GM21576 (cell line): Measurements from ENCODE around the gene PARP15.

Experiments used
- ATAC-seq: cut with Tn5 transposase; IDR thresholded peaks from one replicate; pipeline ENCODE4 v1.9.1; 2021; ENCODE audit warnings: mild to moderate bottlenecking, moderate library complexity; ENCODE audit not compliant: unreplicated experiment

The PARP15 gene

DNA sequence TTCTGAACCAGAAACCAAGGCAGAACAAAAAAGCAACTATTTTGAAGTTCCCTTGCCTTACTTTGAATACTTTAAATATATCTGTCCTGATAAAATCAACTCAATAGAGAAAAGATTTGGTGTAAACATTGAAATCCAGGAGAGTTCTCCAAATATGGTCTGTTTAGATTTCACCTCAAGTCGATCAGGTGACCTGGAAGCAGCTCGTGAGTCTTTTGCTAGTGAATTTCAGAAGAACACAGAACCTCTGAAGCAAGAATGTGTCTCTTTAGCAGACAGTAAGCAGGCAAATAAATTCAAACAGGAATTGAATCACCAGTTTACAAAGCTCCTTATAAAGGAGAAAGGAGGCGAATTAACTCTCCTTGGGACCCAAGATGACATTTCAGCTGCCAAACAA is 8.7 kb upstream of the PARP15 start:
- ATAC-seq = no peak

DNA sequence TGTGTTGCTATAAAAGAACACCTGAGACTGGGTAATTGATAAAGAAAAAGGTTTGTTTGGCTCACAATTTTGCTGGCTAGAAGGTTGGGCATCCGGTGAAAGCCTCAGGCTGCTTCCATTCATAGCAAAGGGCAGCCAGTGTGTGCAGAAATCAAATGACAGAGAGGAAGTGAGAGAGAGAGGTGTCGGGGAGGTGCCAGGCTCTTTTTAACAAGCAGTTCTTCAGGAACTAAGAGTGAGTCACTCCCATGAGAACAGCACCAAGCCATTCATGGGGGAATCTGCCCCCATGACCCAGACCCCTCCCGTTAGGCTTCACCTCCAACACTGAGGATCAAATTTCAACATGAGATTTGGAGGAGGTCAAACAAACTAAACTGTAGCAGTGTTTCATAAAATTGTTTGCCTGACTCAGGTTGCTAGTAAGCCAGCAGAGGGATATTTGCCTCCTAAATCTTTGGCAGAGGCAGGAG is 4.5 kb upstream of the PARP15 start:
- no peak for ATAC-seq

- ATAC-seq = peak; percentile 77
Measured at GRCh38 chr3:122576174-122576940, 1.1 kb upstream of the PARP15 start.

- ATAC-seq = no peak
Measured at GRCh38 chr3:122578069-122578740, 755 bp downstream of the PARP15 start.

GRCh38 chr3:122580470-122580869 is 3.0 kb downstream of the PARP15 start:
- no peak for ATAC-seq

DNA sequence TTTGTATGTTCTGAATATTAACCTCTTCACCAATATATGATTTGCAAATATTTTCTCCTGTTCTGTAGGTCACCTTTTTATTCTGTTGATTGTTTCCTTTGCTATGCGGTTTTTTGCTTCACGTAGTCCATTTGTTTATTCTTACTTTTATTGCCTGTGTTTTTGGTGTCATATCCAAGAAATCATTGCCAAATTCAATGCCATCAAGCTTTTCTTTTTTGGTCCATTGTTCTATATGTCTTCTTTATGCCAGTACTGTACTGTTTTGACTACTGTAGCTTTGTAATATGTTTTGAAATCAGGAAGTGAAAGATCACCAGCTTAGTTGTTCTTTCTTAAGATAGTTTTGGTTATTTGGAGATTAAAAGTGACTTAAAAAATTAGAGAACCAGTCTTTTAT is 4.2 kb downstream of the PARP15 start:
- ATAC-seq = no peak

DNA sequence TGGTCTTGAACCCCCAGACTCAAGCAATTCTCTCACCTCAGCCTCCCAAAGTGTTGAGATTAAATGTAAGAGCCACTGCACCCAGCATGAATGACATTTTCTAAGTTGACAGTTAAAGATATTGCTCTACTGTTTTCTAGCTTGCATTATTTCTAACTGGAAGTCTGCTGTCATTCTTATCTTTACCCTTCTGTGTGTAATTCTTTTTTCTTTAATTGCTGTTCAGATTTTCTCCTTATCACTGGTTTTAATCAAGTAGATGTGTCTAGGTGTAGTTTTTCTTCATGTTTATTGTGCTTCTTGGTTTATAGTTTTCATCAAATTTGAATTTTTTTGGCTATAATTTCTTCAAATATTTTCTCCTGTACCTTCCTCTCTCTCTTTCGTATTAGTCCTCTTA is 4.9 kb downstream of the PARP15 start:
- ATAC-seq = no peak

DNA sequence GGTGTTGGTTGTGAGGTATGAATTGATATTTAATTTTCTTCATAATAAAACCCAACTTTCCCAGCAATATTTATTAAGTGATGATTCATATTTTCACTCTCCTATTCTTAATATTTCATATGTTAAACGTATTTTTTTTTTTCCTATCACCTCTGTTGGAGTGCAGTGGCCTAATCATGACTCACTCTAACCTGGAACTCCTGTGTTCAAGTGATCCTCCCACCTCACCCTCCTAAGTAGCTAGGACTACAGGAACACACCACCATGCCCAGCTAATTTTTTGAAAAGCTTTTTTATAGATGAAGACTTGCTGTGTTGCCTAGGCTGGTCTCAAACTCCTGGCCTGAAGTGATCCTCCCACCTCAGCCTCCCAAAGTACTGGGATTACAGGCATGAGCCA is 8.6 kb downstream of the PARP15 start:
- no peak for ATAC-seq

GRCh38 chr3:122586773-122587485 is 9.5 kb downstream of the PARP15 start:
- ATAC-seq = no peak

- ATAC-seq = no peak
Measured at GRCh38 chr3:122587572-122587971, 10.1 kb downstream of the PARP15 start.

GRCh38 chr3:122589297-122589696 is 11.8 kb downstream of the PARP15 start:
- ATAC-seq = peak; percentile 73

GRCh38 chr3:122590610-122591009 is 13.2 kb downstream of the PARP15 start:
- ATAC-seq = no peak

DNA sequence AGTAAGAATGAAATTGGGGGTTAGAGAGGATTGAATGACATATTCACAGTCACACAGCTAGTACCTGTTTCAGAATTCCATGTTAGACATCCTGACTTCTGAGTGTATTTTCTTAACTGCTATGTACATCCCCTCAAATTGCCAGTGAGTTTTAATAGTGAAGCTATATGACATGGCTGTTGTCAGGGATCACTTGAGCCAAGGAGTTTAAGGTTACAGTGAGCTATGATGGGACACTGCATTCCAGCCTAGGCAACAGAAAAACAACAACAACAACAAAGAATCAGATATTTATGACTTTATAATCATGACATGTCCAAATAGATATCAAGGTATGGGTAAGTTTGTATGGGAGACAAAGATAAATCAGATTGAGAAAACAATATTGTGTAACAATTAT is 16.6 kb downstream of the PARP15 start:
- ATAC-seq = no peak

DNA sequence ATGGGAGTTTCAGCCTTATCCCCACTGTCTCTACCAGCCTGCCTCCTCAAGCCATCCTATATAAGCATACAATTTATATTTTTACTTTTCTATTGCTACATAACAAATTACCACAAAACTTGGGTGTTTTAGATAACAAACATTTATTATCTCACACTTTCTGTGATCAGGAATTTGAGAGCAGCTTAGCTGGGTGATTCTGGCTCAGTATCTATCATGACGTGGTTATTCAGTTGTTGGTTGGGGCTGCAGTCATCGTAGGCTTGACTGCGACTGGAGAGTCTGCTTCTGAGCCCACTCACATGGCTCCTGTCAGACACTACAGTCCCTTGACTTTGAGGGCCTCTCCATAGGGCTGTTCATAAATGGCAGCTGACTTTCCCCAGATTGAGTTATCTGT is 20.7 kb downstream of the PARP15 start:
- ATAC-seq = no peak

GRCh38 chr3:122598556-122598955 is 21.1 kb downstream of the PARP15 start:
- ATAC-seq = no peak

DNA sequence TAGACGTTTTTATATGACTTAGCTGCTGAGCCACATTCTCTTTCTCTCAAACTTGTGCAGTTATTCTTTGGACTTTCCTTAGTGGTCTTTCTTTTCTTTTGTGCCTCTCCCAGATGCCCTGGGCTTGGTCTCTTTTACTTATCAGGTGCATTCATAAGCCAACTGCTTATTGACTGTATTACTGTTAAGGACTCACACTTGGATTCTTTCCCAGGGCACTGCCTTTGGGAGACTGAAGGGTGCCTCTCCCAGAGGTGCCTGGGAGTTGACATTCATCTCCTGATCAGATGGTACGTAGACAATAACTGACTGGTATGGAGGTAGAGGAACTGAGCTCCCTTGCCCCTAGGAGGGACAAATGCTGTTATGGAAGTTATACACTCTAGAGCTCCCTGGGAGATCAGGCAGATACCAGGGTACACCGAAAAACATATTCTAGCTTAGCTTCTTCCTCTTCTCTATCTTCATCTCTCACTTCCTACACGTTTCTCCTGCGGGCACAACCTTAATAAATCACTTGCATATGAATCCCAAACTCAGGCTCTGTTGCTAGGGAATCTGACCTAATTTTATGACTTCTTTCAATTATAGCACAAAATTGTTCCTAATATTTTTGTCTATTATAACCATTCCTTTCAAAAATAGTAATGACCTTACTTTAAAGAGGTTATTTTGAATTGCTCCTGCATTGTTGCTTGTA is 24.7 kb downstream of the PARP15 start:
- ATAC-seq = no peak

- no peak for ATAC-seq
Measured at GRCh38 chr3:122603056-122603455, 25.6 kb downstream of the PARP15 start.

- ATAC-seq = no peak
Measured at GRCh38 chr3:122606330-122606729, 28.9 kb downstream of the PARP15 start.

DNA sequence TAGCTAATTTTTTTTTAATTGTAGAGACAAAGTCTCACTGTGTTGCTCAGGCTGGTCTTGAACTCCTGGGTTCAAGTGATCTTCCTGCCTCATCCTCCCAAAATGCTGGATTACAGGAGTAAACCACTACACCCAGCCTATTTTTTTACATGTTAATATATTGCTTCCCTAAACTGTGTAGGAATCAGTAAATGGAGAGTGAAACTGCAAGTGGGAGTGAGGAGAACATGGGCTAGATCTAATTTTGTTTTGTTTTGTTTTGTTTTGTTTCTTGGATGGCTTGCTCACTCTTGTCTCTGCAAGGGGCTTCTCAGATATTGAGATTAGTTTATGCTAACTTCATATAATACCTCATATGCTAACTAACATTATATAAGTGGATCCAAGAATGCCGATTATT is 31.5 kb downstream of the PARP15 start:
- ATAC-seq = no peak

- peak; percentile 94 for ATAC-seq
Measured at GRCh38 chr3:122609798-122610559, 32.5 kb downstream of the PARP15 start.
